SK-N-SH (cell line): ENCODE data around the gene TMEM170B. TPM values are rescaled to one million over a fixed set of nuclear protein-coding genes. Genes with fewer than 3 reads are reported as not detected.

Experiments used
- CTCF ChIA-PET: fragments of 300-600, 350-600 bp; formaldehyde crosslinking; extraction: SDS; loops from one replicate; lab custom pipeline; 2021; lab: Yijun Ruan, JAX
- POLR2A ChIA-PET: fragments of 350-600 bp; sonication (Branson Sonifier 250); formaldehyde crosslinking; extraction: SDS; loops from one replicate; lab custom pipeline; 2020; ENCODE audit warnings: antibody characterized with exemption, inconsistent platforms; lab: Yijun Ruan, JAX
- DNase-seq: peaks from one replicate; pipeline ENCODE4 v3.0.0; 2012
- H2AFZ ChIP-seq: fragments of 200-600 bp; sonication (generic); 2 replicates; pipeline ENCODE4 v1.8.1; 2016; ENCODE audit warnings: antibody characterized with exemption, mild to moderate bottlenecking, low read depth
- H3F3A ChIP-seq: fragments of 200-600 bp; sonication (generic); replicated peaks from 2 replicates; pipeline ENCODE3; 2016; ENCODE audit warnings: antibody characterized with exemption, mild to moderate bottlenecking; ENCODE audit not compliant: insufficient read depth
- H3K27ac ChIP-seq, 2 experiments: fragments of 200-500 bp in 1 of 2; fragments of 200-600 bp in 1 of 2; sonication (Bioruptor generic) in 1 of 2; sonication (generic), shearing (Covaris generic) in 1 of 2; 2 replicates each; pipeline versions ENCODE4 v1.5.1 to v1.6.1; 2014 to 2016; ENCODE audit warnings: low read depth in 2 of 2, inconsistent platforms in 1 of 2, low read length in 1 of 2, mild to moderate bottlenecking in 1 of 2, mixed read lengths in 1 of 2
- H3K27me3 ChIP-seq: fragments of 200-600 bp; sonication (generic), shearing (Covaris generic); 2 replicates; pipeline ENCODE4 v1.6.1; 2016; ENCODE audit warnings: mixed run types; ENCODE audit not compliant: insufficient read depth
- H3K36me3 ChIP-seq, 2 experiments: fragments of 200-500 bp in 1 of 2; fragments of 200-600 bp in 1 of 2; sonication (Bioruptor generic) in 1 of 2; sonication (generic) in 1 of 2; replicated peaks in 1 of 2; 2 replicates each; pipeline versions ENCODE3 to v1.5.1; 2014 to 2016; ENCODE audit warnings: low read length in 1 of 2, mild to moderate bottlenecking in 1 of 2; ENCODE audit not compliant: insufficient read depth in 2 of 2, control insufficient read depth in 1 of 2
- H3K4me1 ChIP-seq, 2 experiments: fragments of 200-500 bp in 1 of 2; fragments of 200-600 bp in 1 of 2; sonication (Bioruptor generic) in 1 of 2; sonication (generic), shearing (Covaris generic) in 1 of 2; 2 replicates each; pipeline versions ENCODE4 v1.5.1 to v1.6.1; 2014 to 2016; ENCODE audit warnings: low read depth in 1 of 2, low read length in 1 of 2, mixed run types in 1 of 2; ENCODE audit not compliant: insufficient read depth in 2 of 2, control insufficient read depth in 1 of 2
- H3K4me2 ChIP-seq: fragments of 200-600 bp; sonication (generic), shearing (Covaris generic); 2 replicates; pipeline ENCODE4 v1.6.1; 2017; ENCODE audit warnings: mixed run types
- H3K4me3 ChIP-seq, 2 experiments: fragments of 200-500 bp in 1 of 2; fragments of 200-600 bp in 1 of 2; sonication (Bioruptor generic) in 1 of 2; sonication (generic), shearing (Covaris generic) in 1 of 2; 2 replicates each; pipeline versions ENCODE4 v1.5.1 to v1.8.1; 2014 to 2016; ENCODE audit warnings: low read depth in 2 of 2, inconsistent platforms in 1 of 2, low read length in 1 of 2, mild to moderate bottlenecking in 1 of 2, mixed read lengths in 1 of 2, moderate library complexity in 1 of 2
- H3K79me2 ChIP-seq: fragments of 200-600 bp; sonication (generic); 2 replicates; pipeline ENCODE4 v1.8.1; 2017; ENCODE audit warnings: mild to moderate bottlenecking; ENCODE audit not compliant: insufficient read depth
- H3K9ac ChIP-seq: fragments of 200-600 bp; sonication (generic); 2 replicates; pipeline ENCODE4 v1.6.1; 2017; ENCODE audit warnings: mixed run types
- H3K9me2 ChIP-seq: fragments of 200-600 bp; sonication (generic); 2 replicates; pipeline ENCODE4 v1.6.1; 2017; ENCODE audit warnings: mixed run types
- H3K9me3 ChIP-seq: fragments of 200-600 bp; sonication (generic); 2 replicates; pipeline ENCODE4 v1.6.1; 2017; ENCODE audit warnings: mixed run types, mild to moderate bottlenecking, moderate library complexity
- H4K20me1 ChIP-seq: fragments of 200-600 bp; sonication (generic); 2 replicates; pipeline ENCODE4 v1.6.1; 2017; ENCODE audit warnings: mild to moderate bottlenecking, mixed run types; ENCODE audit not compliant: insufficient read depth
- CHD2 ChIP-seq: fragments of 150-350 bp; IDR thresholded peaks from 2 replicates; pipeline ENCODE4 v1.6.1; 2018; ENCODE audit warnings: low read length; ENCODE audit not compliant: partially characterized antibody
- CTCF ChIP-seq: fragments of 200-600 bp; sonication (generic); IDR thresholded peaks from 2 replicates; pipeline ENCODE4 v1.6.1; 2017; ENCODE audit warnings: antibody characterized with exemption, mild to moderate bottlenecking, moderate library complexity
- EP300 ChIP-seq, 2 experiments: IDR thresholded peaks; 2 replicates each; pipeline versions ENCODE4 v1.4.0 to v1.6.1; 2012; ENCODE audit warnings: borderline replicate concordance in 1 of 2, low read depth in 1 of 2, low read length in 1 of 2
- GATA2 ChIP-seq: sonication (generic); formaldehyde crosslinking; IDR thresholded peaks from 2 replicates; pipeline ENCODE4 v1.5.0; 2020; ENCODE audit warnings: mild to moderate bottlenecking, missing genetic modification reagents
- IRF3 ChIP-seq: fragments of 150-350 bp; IDR thresholded peaks from 2 replicates; pipeline ENCODE4 v1.6.1; 2016; ENCODE audit warnings: mild to moderate bottlenecking, low read depth, low read length
- JUND ChIP-seq: IDR thresholded peaks from 2 replicates; pipeline ENCODE4 v1.4.0; 2012
- MAX ChIP-seq: IDR thresholded peaks from 2 replicates; pipeline ENCODE4 v1.4.0; 2012; ENCODE audit warnings: low read depth
- MEF2A ChIP-seq: IDR thresholded peaks from 2 replicates; pipeline ENCODE4 v1.4.0; 2012; ENCODE audit warnings: low read depth, borderline replicate concordance
- MXI1 ChIP-seq: IDR thresholded peaks from 2 replicates; pipeline ENCODE4 v1.6.1; 2012; ENCODE audit warnings: mild to moderate bottlenecking, low read depth, low read length, improper control_type of control experiment
- NFIC ChIP-seq: IDR thresholded peaks from 2 replicates; pipeline ENCODE4 v1.4.0; 2012; ENCODE audit warnings: borderline replicate concordance
- RAD21 ChIP-seq: IDR thresholded peaks from 2 replicates; pipeline ENCODE4 v1.6.1; 2012; ENCODE audit warnings: mild to moderate bottlenecking, low read length
- TCF12 ChIP-seq: IDR thresholded peaks from 2 replicates; pipeline ENCODE4 v1.4.0; 2012
- WGBS: methylation state at CpG from one replicate; pipeline ENCODE4 v1.1.6; 2017; ENCODE audit warnings: low lambda C conversion rate; 5-methylcytosine and 5-hydroxymethylcytosine counted together
- polyA plus RNA-seq, 3 experiments: library from polyadenylated mRNA; depleted of rRNA; stranded (reverse); fragments of >200 nt; gene quantifications; 2 replicates each; pipeline ENCODE4 v1.2.3, GENCODE V29; 2012

The TMEM170B gene
- polyA plus RNA-seq, 1 of the 3 experiments (the other 2 are of a cell fraction), result 0.44 TPM

- TF ChIP-seq TCF12, result no peak
- TF ChIP-seq MEF2A, result no peak
- no peak for TF ChIP-seq MAX
- TF ChIP-seq RAD21, result peak; percentile 33
- peak; percentile 47 for TF ChIP-seq CTCF
- no peak for TF ChIP-seq JUND
- TF ChIP-seq, all 33 proteins: peak for 2
- Histone ChIP-seq H3K4me2 (no peak overlapping the region), H3K9ac (no peak overlapping the region), H3F3A (peaks cover 24% of the 10 kb centered on the region), H3K27ac (no peak overlapping the region), H4K20me1 (no peaks in the 10 kb centered on the region), H3K27me3 (no peaks in the 10 kb centered on the region), H3K79me2 (no peaks in the 10 kb centered on the region), H2AFZ (no peak overlapping the region), H3K9me3 (no peaks in the 10 kb centered on the region), H3K36me3 (no peaks in the 10 kb centered on the region), H3K4me1 (peaks cover 0 to 16% of the 10 kb centered on the region in 2 experiments; a peak in 1 of 4 replicates), H3K4me3 (no peak overlapping the region), H3K9me2 (no peaks in the 10 kb centered on the region)
- WGBS, result 53% methylated on average over 4 of the region's 4 CpGs
- ChIA-PET CTCF (no interaction called here), POLR2A (no interaction called here)
- no peak for DNase-seq
These were observed 81.0 kb downstream of the TMEM170B start for GRCh38 chr6:11618533-11618932.

GRCh38 chr6:11621119-11621518 lies 83.6 kb downstream of the TMEM170B start:
- H3K4me1 ChIP-seq, result no peaks in the 10 kb centered on the region
- TF ChIP-seq MEF2A (no peak), TCF12 (no peak), MAX (no peak), CHD2 (no peak), NFIC (no peak), EP300 (IDR thresholded peaks at IDR 0.05; ENCODE audit: borderline replicate concordance in 1 of 2, low read depth in 1 of 2, low read length in 1 of 2) (no peak), GATA2 (CRISPR knock-in tag) (no peak), IRF3 (no peak), MXI1 (no peak)
- TF ChIP-seq, all 33 proteins: peak for 0
- Histone ChIP-seq H3K9ac (no peak overlapping the region), H3K27me3 (no peaks in the 10 kb centered on the region), H4K20me1 (no peaks in the 10 kb centered on the region), H3K27ac (no peak overlapping the region), H3K9me3 (no peaks in the 10 kb centered on the region), H3F3A (peaks cover 5% of the 10 kb centered on the region), H3K4me2 (no peak overlapping the region), H3K4me3 (no peak overlapping the region), H3K79me2 (no peaks in the 10 kb centered on the region), H3K36me3 (no peaks in the 10 kb centered on the region), H3K9me2 (no peaks in the 10 kb centered on the region), H2AFZ (no peak overlapping the region)
- CTCF ChIA-PET, result no interaction called here
- WGBS, result 95% methylated on average over 5 of the region's 5 CpGs
- DNase-seq, result no peak
- POLR2A ChIA-PET, result no interaction called here
